HEK293 (cell line): ENCODE results near the gene FIBP.

ENCODE experiments used
- GLI4 ChIP-seq: fragments of 450-650 bp; formaldehyde crosslinking; IDR thresholded peaks from 2 replicates; pipeline ENCODE4 v1.5.1; 2016; ENCODE audit warnings: missing biosample characterization, missing genetic modification characterization
- IKZF3 ChIP-seq: fragments of 450-650 bp; IDR thresholded peaks from 2 replicates; pipeline ENCODE4 v1.5.0; 2018; ENCODE audit warnings: missing biosample characterization, mild to moderate bottlenecking, missing genetic modification characterization, moderate library complexity
- OSR2 ChIP-seq: fragments of 450-650 bp; formaldehyde crosslinking; IDR thresholded peaks from 2 replicates; pipeline ENCODE4 v1.5.1; 2016; ENCODE audit warnings: missing biosample characterization, missing genetic modification characterization
- SP2 ChIP-seq: fragments of 450-650 bp; formaldehyde crosslinking; IDR thresholded peaks from 2 replicates; pipeline ENCODE4 v1.5.1; 2016; ENCODE audit warnings: missing biosample characterization, missing genetic modification characterization
- TCF7L2 ChIP-seq: IDR thresholded peaks from 2 replicates; pipeline ENCODE4 v1.6.1; 2011; ENCODE audit warnings: low read depth, mild to moderate bottlenecking, inconsistent platforms, low read length, moderate library complexity, borderline replicate concordance
- ZBTB1 ChIP-seq: fragments of 450-650 bp; formaldehyde crosslinking; IDR thresholded peaks from 2 replicates; pipeline ENCODE4 v1.5.1; 2016; ENCODE audit warnings: missing biosample characterization, missing genetic modification characterization
- ZBTB20 ChIP-seq: fragments of 450-650 bp; formaldehyde crosslinking; IDR thresholded peaks from 2 replicates; pipeline ENCODE4 v1.5.1; 2016; ENCODE audit warnings: missing biosample characterization, missing genetic modification characterization
- ZBTB48 ChIP-seq: fragments of 450-650 bp; formaldehyde crosslinking; IDR thresholded peaks from 2 replicates; pipeline ENCODE4 v1.5.1; 2016; ENCODE audit warnings: missing biosample characterization, missing genetic modification characterization
- ZBTB8A ChIP-seq: fragments of 450-650 bp; formaldehyde crosslinking; IDR thresholded peaks from 2 replicates; pipeline ENCODE4 v1.5.1; 2016; ENCODE audit warnings: missing biosample characterization, missing genetic modification characterization
- ZEB2 ChIP-seq: fragments of 450-650 bp; formaldehyde crosslinking; IDR thresholded peaks from 2 replicates; pipeline ENCODE4 v1.5.1; 2016; ENCODE audit warnings: missing biosample characterization, missing genetic modification characterization
- ZFP37 ChIP-seq: fragments of 450-650 bp; formaldehyde crosslinking; IDR thresholded peaks from 2 replicates; pipeline ENCODE4 v1.5.1; 2016; ENCODE audit warnings: missing biosample characterization, missing genetic modification characterization
- ZNF133 ChIP-seq: fragments of 450-650 bp; formaldehyde crosslinking; IDR thresholded peaks from 2 replicates; pipeline ENCODE4 v1.5.1; 2016; ENCODE audit warnings: missing biosample characterization, missing genetic modification characterization
- ZNF157 ChIP-seq: fragments of 450-650 bp; formaldehyde crosslinking; IDR thresholded peaks from 2 replicates; pipeline ENCODE4 v1.5.1; 2016; ENCODE audit warnings: missing biosample characterization, missing genetic modification characterization
- ZNF169 ChIP-seq: fragments of 450-650 bp; formaldehyde crosslinking; IDR thresholded peaks from 2 replicates; pipeline ENCODE4 v1.5.1; 2016; ENCODE audit warnings: missing biosample characterization, missing genetic modification characterization
- ZNF19 ChIP-seq: fragments of 450-650 bp; formaldehyde crosslinking; IDR thresholded peaks from 2 replicates; pipeline ENCODE4; 2016; ENCODE audit warnings: missing biosample characterization, missing genetic modification characterization, low read depth
- ZNF223 ChIP-seq: fragments of 450-650 bp; formaldehyde crosslinking; IDR thresholded peaks from 2 replicates; pipeline ENCODE4 v1.5.1; 2016; ENCODE audit warnings: missing biosample characterization, missing genetic modification characterization
- ZNF335 ChIP-seq: fragments of 450-650 bp; formaldehyde crosslinking; conservative IDR thresholded peaks from 2 replicates; pipeline ENCODE4 v1.5.1; 2016; ENCODE audit warnings: missing biosample characterization, missing genetic modification characterization
- ZNF341 ChIP-seq: fragments of 450-650 bp; formaldehyde crosslinking; IDR thresholded peaks from 2 replicates; pipeline ENCODE4; 2016; ENCODE audit warnings: low read depth, missing biosample characterization, missing genetic modification characterization
- ZNF350 ChIP-seq: fragments of 450-650 bp; formaldehyde crosslinking; IDR thresholded peaks from 2 replicates; pipeline ENCODE4 v1.5.0; 2017; ENCODE audit warnings: missing biosample characterization, mild to moderate bottlenecking, missing genetic modification characterization
- ZNF37A ChIP-seq: fragments of 450-650 bp; IDR thresholded peaks from 2 replicates; pipeline ENCODE4 v1.5.1; 2018; ENCODE audit warnings: missing biosample characterization, missing genetic modification characterization
- ZNF394 ChIP-seq: fragments of 450-650 bp; formaldehyde crosslinking; IDR thresholded peaks from 2 replicates; pipeline ENCODE4 v1.5.1; 2016; ENCODE audit warnings: missing biosample characterization, missing genetic modification characterization, mild to moderate bottlenecking, moderate library complexity, borderline replicate concordance
- ZNF423 ChIP-seq: fragments of 450-650 bp; formaldehyde crosslinking; IDR thresholded peaks from 2 replicates; pipeline ENCODE4 v1.5.1; 2016; ENCODE audit warnings: missing biosample characterization, missing genetic modification characterization
- ZNF426 ChIP-seq: fragments of 450-650 bp; formaldehyde crosslinking; IDR thresholded peaks from 2 replicates; pipeline ENCODE4 v1.5.1; 2017; ENCODE audit warnings: missing biosample characterization, missing genetic modification characterization, mild to moderate bottlenecking, inconsistent platforms, moderate library complexity
- ZNF433 ChIP-seq: fragments of 450-650 bp; formaldehyde crosslinking; IDR thresholded peaks from 2 replicates; pipeline ENCODE4 v1.5.1; 2016; ENCODE audit warnings: missing biosample characterization, missing genetic modification characterization, low read depth
- ZNF473 ChIP-seq: fragments of 450-650 bp; formaldehyde crosslinking; IDR thresholded peaks from 2 replicates; pipeline ENCODE4 v1.5.1; 2017; ENCODE audit warnings: missing biosample characterization, missing genetic modification characterization
- ZNF501 ChIP-seq: fragments of 450-650 bp; formaldehyde crosslinking; IDR thresholded peaks from 2 replicates; pipeline ENCODE4 v1.5.1; 2016; ENCODE audit warnings: missing biosample characterization, missing genetic modification characterization
- ZNF549 ChIP-seq: fragments of 450-650 bp; IDR thresholded peaks from 2 replicates; pipeline ENCODE4 v1.5.1; 2018; ENCODE audit warnings: missing biosample characterization, missing genetic modification characterization, mild to moderate bottlenecking, inconsistent platforms, moderate library complexity
- ZNF560 ChIP-seq: fragments of 450-650 bp; formaldehyde crosslinking; IDR thresholded peaks from 2 replicates; pipeline ENCODE4 v1.5.1; 2017; ENCODE audit warnings: missing biosample characterization, missing genetic modification characterization, borderline replicate concordance
- ZNF571 ChIP-seq: fragments of 450-650 bp; formaldehyde crosslinking; IDR thresholded peaks from 2 replicates; pipeline ENCODE4 v1.5.0; 2017; ENCODE audit warnings: missing biosample characterization, missing genetic modification characterization
- ZNF600 ChIP-seq: fragments of 450-650 bp; formaldehyde crosslinking; IDR thresholded peaks from 2 replicates; pipeline ENCODE4 v1.5.1; 2016; ENCODE audit warnings: missing biosample characterization, missing genetic modification characterization
- ZNF623 ChIP-seq: fragments of 450-650 bp; formaldehyde crosslinking; IDR thresholded peaks from 2 replicates; pipeline ENCODE4 v1.5.1; 2016; ENCODE audit warnings: missing biosample characterization, missing genetic modification characterization
- ZNF626 ChIP-seq: fragments of 450-650 bp; sonication (Bioruptor Pico); formaldehyde crosslinking; IDR thresholded peaks from 2 replicates; pipeline ENCODE4 v1.5.1; 2018; ENCODE audit warnings: missing biosample characterization, missing genetic modification characterization, inconsistent platforms
- ZNF670 ChIP-seq: fragments of 450-650 bp; formaldehyde crosslinking; IDR thresholded peaks from 2 replicates; pipeline ENCODE4 v1.5.1; 2016; ENCODE audit warnings: missing biosample characterization, missing genetic modification characterization, low read depth
- ZNF677 ChIP-seq: fragments of 450-650 bp; IDR thresholded peaks from 2 replicates; pipeline ENCODE4 v1.5.0; 2018; ENCODE audit warnings: missing biosample characterization, mild to moderate bottlenecking, missing genetic modification characterization, moderate library complexity
- ZNF76 ChIP-seq: fragments of 450-650 bp; formaldehyde crosslinking; IDR thresholded peaks from 2 replicates; pipeline ENCODE4; 2016; ENCODE audit warnings: low read depth, missing biosample characterization, missing genetic modification characterization, borderline replicate concordance
- ZNF792 ChIP-seq: fragments of 450-650 bp; formaldehyde crosslinking; IDR thresholded peaks from 2 replicates; pipeline ENCODE4 v1.5.1; 2016; ENCODE audit warnings: missing biosample characterization, missing genetic modification characterization
- ZXDB ChIP-seq: fragments of 450-650 bp; formaldehyde crosslinking; IDR thresholded peaks from 2 replicates; pipeline ENCODE4 v1.5.1; 2016; ENCODE audit warnings: missing biosample characterization, missing genetic modification characterization
- TF ChIP-seq, protein P1 (sequence below): fragments of 450-650 bp; formaldehyde crosslinking; IDR thresholded peaks from 2 replicates; pipeline ENCODE4 v1.5.1; 2017; ENCODE audit warnings: missing biosample characterization, missing genetic modification characterization
- TF ChIP-seq, protein P2 (sequence below): fragments of 450-650 bp; formaldehyde crosslinking; IDR thresholded peaks from 2 replicates; pipeline ENCODE4 v1.5.1; 2016; ENCODE audit warnings: missing biosample characterization, missing genetic modification characterization, borderline replicate concordance

The FIBP gene

DNA sequence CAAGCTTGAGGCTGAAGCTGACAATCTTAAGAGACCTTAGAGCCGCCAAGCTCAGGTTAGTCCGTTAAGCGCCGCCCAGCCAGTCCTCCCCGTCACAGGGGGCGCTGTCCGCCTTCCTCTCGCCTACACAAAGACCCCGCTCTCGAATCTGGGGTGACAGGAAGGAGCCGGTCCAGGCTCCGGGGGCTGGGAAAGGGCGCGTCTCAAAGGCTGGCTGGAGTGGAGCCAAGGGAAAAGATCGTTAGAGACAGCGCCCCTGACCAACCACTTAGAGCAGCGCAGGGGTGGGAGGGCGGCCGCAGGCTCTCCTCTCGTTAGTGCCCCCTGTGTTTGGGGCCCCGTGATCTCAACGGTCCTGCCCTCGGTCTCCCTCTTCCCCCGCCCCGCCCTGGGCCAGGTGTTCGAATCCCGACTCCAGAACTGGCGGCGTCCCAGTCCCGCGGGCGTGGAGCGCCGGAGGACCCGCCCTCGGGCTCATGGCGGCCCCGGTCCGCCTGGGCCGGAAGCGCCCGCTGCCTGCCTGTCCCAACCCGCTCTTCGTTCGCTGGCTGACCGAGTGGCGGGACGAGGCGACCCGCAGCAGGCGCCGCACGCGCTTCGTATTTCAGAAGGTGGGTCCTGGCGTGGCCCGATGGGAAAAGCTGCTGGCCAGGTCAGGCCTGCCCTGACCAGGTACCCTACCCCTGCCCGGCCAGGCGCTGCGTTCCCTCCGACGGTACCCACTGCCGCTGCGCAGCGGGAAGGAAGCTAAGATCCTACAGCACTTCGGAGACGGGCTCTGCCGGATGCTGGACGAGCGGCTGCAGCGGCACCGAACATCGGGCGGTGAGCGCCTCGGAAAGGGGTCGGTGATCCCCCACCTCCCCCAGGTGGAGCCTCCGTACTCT, 27.8 kb downstream of the FIBP start, which contains the start of gene MUS81 (continued):
- peak; percentile 81 for TF ChIP-seq ZEB2 (tag by site-specific recombination)
- peak; percentile 94 for TF ChIP-seq IKZF3 (tag by site-specific recombination)
- no peak for TF ChIP-seq TCF7L2
- no peak for TF ChIP-seq ZNF133 (tag by site-specific recombination)
- no peak for TF ChIP-seq ZNF426
- peak; percentile 64; the same call in 1 of the 2 replicates for TF ChIP-seq ZNF394 (tag by site-specific recombination)
- TF ChIP-seq ZNF335, result peak; percentile 96
- peak; percentile 51; the same call in 1 of the 2 replicates for TF ChIP-seq ZNF76 (tag by site-specific recombination)
- TF ChIP-seq, protein P1, sequence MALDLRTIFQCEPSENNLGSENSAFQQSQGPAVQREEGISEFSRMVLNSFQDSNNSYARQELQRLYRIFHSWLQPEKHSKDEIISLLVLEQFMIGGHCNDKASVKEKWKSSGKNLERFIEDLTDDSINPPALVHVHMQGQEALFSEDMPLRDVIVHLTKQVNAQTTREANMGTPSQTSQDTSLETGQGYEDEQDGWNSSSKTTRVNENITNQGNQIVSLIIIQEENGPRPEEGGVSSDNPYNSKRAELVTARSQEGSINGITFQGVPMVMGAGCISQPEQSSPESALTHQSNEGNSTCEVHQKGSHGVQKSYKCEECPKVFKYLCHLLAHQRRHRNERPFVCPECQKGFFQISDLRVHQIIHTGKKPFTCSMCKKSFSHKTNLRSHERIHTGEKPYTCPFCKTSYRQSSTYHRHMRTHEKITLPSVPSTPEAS (tag by site-specific recombination), result no peak
- peak; percentile 68 for TF ChIP-seq ZBTB48
- TF ChIP-seq ZNF670 (tag by site-specific recombination), result no peak
- peak; percentile 94 for TF ChIP-seq ZXDB (tag by site-specific recombination)
- no peak for TF ChIP-seq ZNF19 (tag by site-specific recombination)
- TF ChIP-seq ZNF423 (tag by site-specific recombination), result 0 out of 2 replicates have a peak, but pooled peaks have one; percentile 6
- TF ChIP-seq ZNF223 (tag by site-specific recombination), result no peak
- no peak; the same call in 1 of the 2 replicates for TF ChIP-seq GLI4 (tag by site-specific recombination)
- TF ChIP-seq SP2 (tag by site-specific recombination), result peak; percentile 83
- TF ChIP-seq OSR2 (tag by site-specific recombination), result no peak
- TF ChIP-seq ZNF37A (tag by site-specific recombination), result no peak
- no peak for TF ChIP-seq ZNF433 (tag by site-specific recombination)
- TF ChIP-seq ZNF473, result no peak
- TF ChIP-seq ZNF623 (tag by site-specific recombination), result 0 out of 2 replicates have a peak, but pooled peaks have one; percentile 20
- peak; percentile 42; the same call in 1 of the 2 replicates for TF ChIP-seq ZNF501 (tag by site-specific recombination)
- TF ChIP-seq ZNF341, result no peak; the same call in 1 of the 2 replicates
- TF ChIP-seq ZNF157 (tag by site-specific recombination), result no peak
- TF ChIP-seq ZFP37, result no peak; the same call in 1 of the 2 replicates
- TF ChIP-seq ZBTB1 (tag by site-specific recombination), result no peak
- TF ChIP-seq, protein P2, sequence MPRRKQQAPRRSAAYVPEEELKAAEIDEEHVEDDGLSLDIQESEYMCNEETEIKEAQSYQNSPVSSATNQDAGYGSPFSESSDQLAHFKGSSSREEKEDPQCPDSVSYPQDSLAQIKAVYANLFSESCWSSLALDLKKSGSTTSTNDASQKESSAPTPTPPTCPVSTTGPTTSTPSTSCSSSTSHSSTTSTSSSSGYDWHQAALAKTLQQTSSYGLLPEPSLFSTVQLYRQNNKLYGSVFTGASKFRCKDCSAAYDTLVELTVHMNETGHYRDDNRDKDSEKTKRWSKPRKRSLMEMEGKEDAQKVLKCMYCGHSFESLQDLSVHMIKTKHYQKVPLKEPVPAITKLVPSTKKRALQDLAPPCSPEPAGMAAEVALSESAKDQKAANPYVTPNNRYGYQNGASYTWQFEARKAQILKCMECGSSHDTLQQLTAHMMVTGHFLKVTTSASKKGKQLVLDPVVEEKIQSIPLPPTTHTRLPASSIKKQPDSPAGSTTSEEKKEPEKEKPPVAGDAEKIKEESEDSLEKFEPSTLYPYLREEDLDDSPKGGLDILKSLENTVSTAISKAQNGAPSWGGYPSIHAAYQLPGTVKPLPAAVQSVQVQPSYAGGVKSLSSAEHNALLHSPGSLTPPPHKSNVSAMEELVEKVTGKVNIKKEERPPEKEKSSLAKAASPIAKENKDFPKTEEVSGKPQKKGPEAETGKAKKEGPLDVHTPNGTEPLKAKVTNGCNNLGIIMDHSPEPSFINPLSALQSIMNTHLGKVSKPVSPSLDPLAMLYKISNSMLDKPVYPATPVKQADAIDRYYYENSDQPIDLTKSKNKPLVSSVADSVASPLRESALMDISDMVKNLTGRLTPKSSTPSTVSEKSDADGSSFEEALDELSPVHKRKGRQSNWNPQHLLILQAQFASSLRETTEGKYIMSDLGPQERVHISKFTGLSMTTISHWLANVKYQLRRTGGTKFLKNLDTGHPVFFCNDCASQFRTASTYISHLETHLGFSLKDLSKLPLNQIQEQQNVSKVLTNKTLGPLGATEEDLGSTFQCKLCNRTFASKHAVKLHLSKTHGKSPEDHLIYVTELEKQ (tag by site-specific recombination), result peak; percentile 6; the same call in 1 of the 2 replicates
- TF ChIP-seq ZNF560 (tag by site-specific recombination), result no peak
- TF ChIP-seq ZNF626 (tag by site-specific recombination), result no peak
- TF ChIP-seq ZNF600 (tag by site-specific recombination), result 0 out of 2 replicates have a peak, but pooled peaks have one; percentile 27
- no peak for TF ChIP-seq ZNF169 (tag by site-specific recombination)
- TF ChIP-seq ZBTB20 (tag by site-specific recombination), result peak; percentile 88
- no peak for TF ChIP-seq ZNF571 (tag by site-specific recombination)
- no peak for TF ChIP-seq ZNF350 (tag by site-specific recombination)
- TF ChIP-seq ZNF792 (tag by site-specific recombination), result no peak
- no peak for TF ChIP-seq ZNF549 (tag by site-specific recombination)
- peak; percentile 100 for TF ChIP-seq ZBTB8A (tag by site-specific recombination)
- no peak for TF ChIP-seq ZNF677
